HEK293 (cell line): Measurements from ENCODE around the gene PDHX.

ENCODE experiments used
- YY1 ChIP-seq: fragments of 450-650 bp; formaldehyde crosslinking; IDR thresholded peaks from 2 replicates; pipeline ENCODE4 v1.5.1; 2018; ENCODE audit warnings: missing biosample characterization, missing genetic modification characterization
- ZNF416 ChIP-seq: fragments of 450-650 bp; formaldehyde crosslinking; IDR thresholded peaks from 2 replicates; pipeline ENCODE4 v1.5.1; 2016; ENCODE audit warnings: missing biosample characterization, missing genetic modification characterization
- ZNF514 ChIP-seq: fragments of 450-650 bp; formaldehyde crosslinking; IDR thresholded peaks from 2 replicates; pipeline ENCODE4 v1.5.1; 2016; ENCODE audit warnings: missing biosample characterization, missing genetic modification characterization
- TF ChIP-seq, protein P1 (sequence below): fragments of 450-650 bp; formaldehyde crosslinking; IDR thresholded peaks from 2 replicates; pipeline ENCODE4 v1.5.1; 2016; ENCODE audit warnings: missing biosample characterization, missing genetic modification characterization

DNA sequence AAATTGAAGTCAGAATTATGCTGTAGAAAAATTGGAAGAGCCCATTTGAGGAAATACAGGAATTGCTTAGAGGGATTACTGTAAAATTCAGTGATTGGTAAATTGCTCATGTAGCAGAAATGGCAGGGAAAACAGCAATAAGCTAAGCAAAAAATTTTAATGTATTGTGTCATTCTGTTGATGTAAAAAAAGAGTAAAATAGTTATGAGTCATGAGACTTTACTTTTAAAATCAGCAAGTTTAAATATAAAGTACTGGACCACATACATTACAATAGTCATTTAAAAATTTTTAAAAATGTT is 10.4 kb downstream of the PDHX start:
- TF ChIP-seq, protein P1, sequence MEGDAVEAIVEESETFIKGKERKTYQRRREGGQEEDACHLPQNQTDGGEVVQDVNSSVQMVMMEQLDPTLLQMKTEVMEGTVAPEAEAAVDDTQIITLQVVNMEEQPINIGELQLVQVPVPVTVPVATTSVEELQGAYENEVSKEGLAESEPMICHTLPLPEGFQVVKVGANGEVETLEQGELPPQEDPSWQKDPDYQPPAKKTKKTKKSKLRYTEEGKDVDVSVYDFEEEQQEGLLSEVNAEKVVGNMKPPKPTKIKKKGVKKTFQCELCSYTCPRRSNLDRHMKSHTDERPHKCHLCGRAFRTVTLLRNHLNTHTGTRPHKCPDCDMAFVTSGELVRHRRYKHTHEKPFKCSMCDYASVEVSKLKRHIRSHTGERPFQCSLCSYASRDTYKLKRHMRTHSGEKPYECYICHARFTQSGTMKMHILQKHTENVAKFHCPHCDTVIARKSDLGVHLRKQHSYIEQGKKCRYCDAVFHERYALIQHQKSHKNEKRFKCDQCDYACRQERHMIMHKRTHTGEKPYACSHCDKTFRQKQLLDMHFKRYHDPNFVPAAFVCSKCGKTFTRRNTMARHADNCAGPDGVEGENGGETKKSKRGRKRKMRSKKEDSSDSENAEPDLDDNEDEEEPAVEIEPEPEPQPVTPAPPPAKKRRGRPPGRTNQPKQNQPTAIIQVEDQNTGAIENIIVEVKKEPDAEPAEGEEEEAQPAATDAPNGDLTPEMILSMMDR (tag by site-specific recombination), result no peak
- TF ChIP-seq ZNF416 (tag by site-specific recombination) (no peak), YY1 (tag by site-specific recombination) (no peak), ZNF514 (tag by site-specific recombination) (no peak)
